ENCODE measurements around the gene NDUFA11. TPM values are rescaled to one million over a fixed set of nuclear protein-coding genes. Genes with fewer than 3 reads are reported as not detected.

The NDUFA11 gene
- total RNA-seq, 1 donor from 2014 or later: 211 TPM

DNA sequence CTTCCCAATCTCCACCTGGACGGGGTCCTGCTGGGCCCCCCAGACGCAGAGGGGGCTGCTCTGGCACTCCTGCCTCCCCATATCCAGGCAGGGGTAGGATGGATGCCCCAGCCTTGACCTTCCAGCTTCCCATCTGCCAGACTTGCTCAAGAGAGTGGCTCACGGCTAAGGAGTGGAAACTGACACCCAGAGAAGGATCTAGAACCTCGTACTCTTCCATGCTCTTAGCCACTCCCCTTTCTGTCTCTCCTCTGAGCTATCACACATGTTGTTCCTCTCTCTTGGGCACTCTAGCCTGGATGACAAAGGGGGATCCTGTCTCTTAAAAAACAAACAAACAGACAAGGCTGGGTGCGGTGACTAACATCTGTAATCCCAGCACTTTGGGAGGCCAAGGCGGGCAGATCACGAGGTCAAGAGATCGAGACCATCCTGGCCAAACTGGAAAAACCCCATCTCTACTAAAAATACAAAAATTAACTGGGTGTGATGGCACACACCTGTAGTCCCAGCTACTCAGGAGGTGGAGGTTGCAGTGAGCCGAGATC is 21.1 kb downstream of the NDUFA11 start:
- no peak overlapping the region for H3K4me3 Mint-ChIP-seq (ENCODE audit: unreplicated experiment)
- H3K27ac Mint-ChIP-seq (ENCODE audit: unreplicated experiment): no peak overlapping the region
- no peaks in the 10 kb centered on the region for H3K36me3 Mint-ChIP-seq (ENCODE audit: low read depth, unreplicated experiment)
- no peaks in the 10 kb centered on the region for H3K27me3 Mint-ChIP-seq (ENCODE audit: unreplicated experiment)
- DNase-seq (ENCODE audit: low spot score): no peak
- H3K4me1 Mint-ChIP-seq (ENCODE audit: unreplicated experiment): peaks cover 2% of the 10 kb centered on the region
- no peak for TF ChIP-seq CTCF (IDR thresholded peaks at IDR 0.05; ENCODE audit: unreplicated experiment)
- no peaks in the 10 kb centered on the region for H3K9me3 Mint-ChIP-seq (ENCODE audit: unreplicated experiment)

- Mint-ChIP-seq H3K36me3 (ENCODE audit: low read depth, unreplicated experiment) (no peaks in the 10 kb centered on the region), H3K27me3 (ENCODE audit: unreplicated experiment) (no peaks in the 10 kb centered on the region), H3K9me3 (ENCODE audit: unreplicated experiment) (no peaks in the 10 kb centered on the region), H3K4me1 (ENCODE audit: unreplicated experiment) (peaks cover 2% of the 10 kb centered on the region), H3K27ac (ENCODE audit: unreplicated experiment) (no peak overlapping the region), H3K4me3 (ENCODE audit: unreplicated experiment) (no peak overlapping the region)
- TF ChIP-seq CTCF (IDR thresholded peaks at IDR 0.05; ENCODE audit: unreplicated experiment): no peak
- DNase-seq (ENCODE audit: low spot score): no peak
These were observed 21.9 kb downstream of the NDUFA11 start for GRCh38 chr19:5881543-5882299.

DNA sequence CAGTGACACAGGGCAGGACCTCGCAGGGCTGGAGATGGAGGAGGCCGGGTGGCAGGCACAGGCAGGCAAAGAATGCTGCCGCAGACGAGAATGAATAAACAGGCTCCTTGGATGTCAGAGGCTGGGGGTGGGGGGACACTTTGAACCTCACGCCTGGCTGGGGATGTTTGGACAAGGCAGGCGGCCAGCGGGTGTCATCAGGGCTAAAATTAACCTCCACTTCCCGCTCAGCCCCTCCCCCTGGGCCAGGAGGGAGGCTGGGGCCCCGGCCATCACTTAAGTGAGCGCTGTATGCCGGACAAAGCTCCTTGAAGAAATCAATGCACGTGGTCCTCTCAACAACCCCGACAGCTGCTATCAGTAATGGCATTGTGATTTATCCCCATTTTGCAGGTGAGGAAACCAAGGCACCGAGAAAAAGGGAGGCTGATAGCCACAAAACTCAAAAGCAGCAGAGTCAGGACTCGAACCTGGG is 22.9 kb downstream of the NDUFA11 start:
- peaks cover 2% of the 10 kb centered on the region for H3K4me1 Mint-ChIP-seq (ENCODE audit: unreplicated experiment)
- TF ChIP-seq CTCF (IDR thresholded peaks at IDR 0.05; ENCODE audit: unreplicated experiment): no peak
- DNase-seq (ENCODE audit: low spot score): no peak
- H3K4me3 Mint-ChIP-seq (ENCODE audit: unreplicated experiment): no peak overlapping the region
- H3K9me3 Mint-ChIP-seq (ENCODE audit: unreplicated experiment): no peaks in the 10 kb centered on the region
- no peak overlapping the region for H3K27ac Mint-ChIP-seq (ENCODE audit: unreplicated experiment)
- no peaks in the 10 kb centered on the region for H3K36me3 Mint-ChIP-seq (ENCODE audit: low read depth, unreplicated experiment)
- H3K27me3 Mint-ChIP-seq (ENCODE audit: unreplicated experiment): no peaks in the 10 kb centered on the region

GRCh38 chr19:5880196-5880595 is 23.4 kb downstream of the NDUFA11 start:
- H3K9me3 Mint-ChIP-seq (ENCODE audit: unreplicated experiment): no peaks in the 10 kb centered on the region
- H3K27ac Mint-ChIP-seq (ENCODE audit: unreplicated experiment): no peak overlapping the region
- H3K4me1 Mint-ChIP-seq (ENCODE audit: unreplicated experiment): peaks cover 2% of the 10 kb centered on the region
- H3K4me3 Mint-ChIP-seq (ENCODE audit: unreplicated experiment): no peak overlapping the region
- TF ChIP-seq CTCF (IDR thresholded peaks at IDR 0.05; ENCODE audit: unreplicated experiment): no peak
- H3K27me3 Mint-ChIP-seq (ENCODE audit: unreplicated experiment): no peaks in the 10 kb centered on the region
- no peaks in the 10 kb centered on the region for H3K36me3 Mint-ChIP-seq (ENCODE audit: low read depth, unreplicated experiment)
- DNase-seq (ENCODE audit: low spot score): no peak

DNA sequence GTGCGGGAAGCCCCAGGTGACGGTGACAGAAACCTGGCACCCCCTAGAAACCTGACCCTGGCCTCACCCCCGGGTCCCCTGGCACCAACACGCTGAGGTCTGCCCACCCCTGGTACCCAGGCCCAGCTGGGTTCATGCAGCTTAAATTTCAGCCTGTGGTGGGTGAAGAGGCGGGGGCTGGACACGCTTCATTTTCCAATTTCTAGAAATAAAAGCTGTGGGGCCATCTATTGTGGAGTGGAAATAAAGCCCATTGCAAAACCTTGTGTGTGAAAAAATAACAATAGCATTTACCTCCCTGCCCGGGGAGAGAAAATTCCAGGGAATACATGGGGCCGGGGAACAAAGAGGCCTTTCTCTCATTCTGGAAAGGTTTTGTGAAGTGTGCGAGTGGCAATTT is 25.7 kb downstream of the NDUFA11 start:
- no peak for TF ChIP-seq CTCF (IDR thresholded peaks at IDR 0.05; ENCODE audit: unreplicated experiment)
- H3K36me3 Mint-ChIP-seq (ENCODE audit: low read depth, unreplicated experiment): no peaks in the 10 kb centered on the region
- H3K9me3 Mint-ChIP-seq (ENCODE audit: unreplicated experiment): no peaks in the 10 kb centered on the region
- H3K27ac Mint-ChIP-seq (ENCODE audit: unreplicated experiment): no peak overlapping the region
- no peak overlapping the region for H3K4me3 Mint-ChIP-seq (ENCODE audit: unreplicated experiment)
- H3K27me3 Mint-ChIP-seq (ENCODE audit: unreplicated experiment): no peaks in the 10 kb centered on the region
- DNase-seq (ENCODE audit: low spot score): no peak
- H3K4me1 Mint-ChIP-seq (ENCODE audit: unreplicated experiment): peaks cover 2% of the 10 kb centered on the region

All from endothelial cell (in vitro differentiated cells).